ENCODE data around the gene RGS6.

The RGS6 gene

GRCh38 chr14:72254937-72255472 lies 322.8 kb downstream of the RGS6 start:
- no peak for DNase-seq

GRCh38 chr14:72256055-72256454 lies 323.8 kb downstream of the RGS6 start:
- DNase-seq: no peak

GRCh38 chr14:72261068-72261467 lies 328.8 kb downstream of the RGS6 start:
- no peak for DNase-seq

- DNase-seq: no peak
These were observed 330.5 kb downstream of the RGS6 start for GRCh38 chr14:72262771-72263170.

GRCh38 chr14:72264716-72265115 lies 332.5 kb downstream of the RGS6 start:
- DNase-seq: no peak

- no peak for DNase-seq
These were observed 338.0 kb downstream of the RGS6 start for GRCh38 chr14:72270147-72270727.

- no peak for DNase-seq
These were observed 338.5 kb downstream of the RGS6 start for GRCh38 chr14:72270749-72271148.

- DNase-seq: no peak
These were observed 343.0 kb downstream of the RGS6 start for GRCh38 chr14:72275242-72275641.

- no peak for DNase-seq
These were observed 346.1 kb downstream of the RGS6 start for GRCh38 chr14:72278316-72278715.

GRCh38 chr14:72284176-72284575 lies 351.9 kb downstream of the RGS6 start:
- no peak for DNase-seq

GRCh38 chr14:72290241-72290640 lies 358.0 kb downstream of the RGS6 start:
- no peak for DNase-seq

- DNase-seq: no peak
These were observed 359.9 kb downstream of the RGS6 start for GRCh38 chr14:72291908-72292688.

- no peak for DNase-seq
These were observed 360.4 kb downstream of the RGS6 start for GRCh38 chr14:72292689-72293024.

GRCh38 chr14:72301352-72301751 lies 369.1 kb downstream of the RGS6 start:
- DNase-seq: no peak

GRCh38 chr14:72303930-72304329 lies 371.7 kb downstream of the RGS6 start:
- DNase-seq: no peak

GRCh38 chr14:72305561-72305960 lies 373.3 kb downstream of the RGS6 start:
- no peak for DNase-seq

GRCh38 chr14:72308967-72309485 lies 376.8 kb downstream of the RGS6 start:
- no peak for DNase-seq

- no peak for DNase-seq
These were observed 378.9 kb downstream of the RGS6 start for GRCh38 chr14:72311116-72311515.

- DNase-seq: no peak
These were observed 379.3 kb downstream of the RGS6 start for GRCh38 chr14:72311516-72311915.

- DNase-seq: no peak
These were observed 382.7 kb downstream of the RGS6 start for GRCh38 chr14:72314808-72315435.

- DNase-seq: no peak
These were observed 383.5 kb downstream of the RGS6 start for GRCh38 chr14:72315714-72316113.

GRCh38 chr14:72318648-72319047 lies 386.4 kb downstream of the RGS6 start:
- DNase-seq: no peak

GRCh38 chr14:72332046-72332445 lies 399.8 kb downstream of the RGS6 start:
- DNase-seq: no peak

GRCh38 chr14:72332871-72333270 lies 400.6 kb downstream of the RGS6 start:
- no peak for DNase-seq
